WTC11 (cell line): ENCODE data around the gene PTPRG. TPM values are rescaled to one million over a fixed set of nuclear protein-coding genes. Genes with fewer than 3 reads are reported as not detected.
A peak's percentile ranks its signal among the peaks of the same experiment; 100 is the strongest.

Experiments
- ATAC-seq: fragments of 200-7000 bp; cut with Tn5 transposase; 2 replicates; pipeline ENCODE4 v1.10.0; 2021; ENCODE audit warnings: mild to moderate bottlenecking, moderate library complexity
- CTCF ChIA-PET: fragments of 300-600 bp; sonication (Branson Sonifier 250); formaldehyde crosslinking; loops from one replicate; lab custom pipeline; 2021; ENCODE audit warnings: antibody characterized with exemption; lab: Charles Lee
- POLR2A ChIA-PET: fragments of 350-600 bp; sonication (Branson Sonifier 250); formaldehyde crosslinking; loops from one replicate; lab custom pipeline; 2021; ENCODE audit warnings: antibody characterized with exemption; lab: Charles Lee
- DNase-seq: peaks from one replicate; pipeline ENCODE4 v3.0.0; 2021; ENCODE audit warnings: low spot score
- H3K27ac Mint-ChIP-seq: 2 replicates; pipeline ENCODE4 v1.8.0; 2021; ENCODE audit warnings: mixed read lengths
- H3K27me3 Mint-ChIP-seq: 2 replicates; pipeline ENCODE4 v1.8.0; 2021; ENCODE audit warnings: low read depth, mild to moderate bottlenecking, moderate library complexity, mixed read lengths
- H3K36me3 Mint-ChIP-seq: 2 replicates; pipeline ENCODE4 v1.8.0; 2021; ENCODE audit warnings: mixed read lengths
- H3K4me1 Mint-ChIP-seq: 2 replicates; pipeline ENCODE4 v1.8.0; 2022; ENCODE audit warnings: mixed read lengths
- H3K4me3 Mint-ChIP-seq: 2 replicates; pipeline ENCODE4 v1.8.0; 2021; ENCODE audit warnings: mild to moderate bottlenecking, moderate library complexity, mixed read lengths
- H3K9me3 Mint-ChIP-seq: 2 replicates; pipeline ENCODE4 v1.8.0; 2021; ENCODE audit warnings: mixed read lengths
- ARID4B ChIP-seq: sonication (generic); formaldehyde crosslinking; IDR thresholded peaks from 2 replicates; pipeline ENCODE4 v1.8.0; 2023; ENCODE audit warnings: missing genetic modification reagents, mild to moderate bottlenecking, borderline replicate concordance
- ATF1 ChIP-seq: sonication (generic); formaldehyde crosslinking; IDR thresholded peaks from 2 replicates; pipeline ENCODE4 v1.8.1; 2023; ENCODE audit warnings: mild to moderate bottlenecking, moderate library complexity, missing genetic modification reagents
- ATF2 ChIP-seq: sonication (generic); formaldehyde crosslinking; IDR thresholded peaks from 2 replicates; pipeline ENCODE4 v1.8.1; 2022; ENCODE audit warnings: low read depth, missing genetic modification reagents, borderline replicate concordance
- ATF3 ChIP-seq: sonication (generic); formaldehyde crosslinking; conservative IDR thresholded peaks from 2 replicates; pipeline ENCODE4 v1.8.1; 2022; ENCODE audit warnings: mild to moderate bottlenecking, missing genetic modification reagents
- CTCF ChIP-seq: fragments of 200-600 bp; IDR thresholded peaks from 2 replicates; pipeline ENCODE4 v1.8.0; 2022; ENCODE audit warnings: antibody characterized with exemption
- ERG ChIP-seq: fragments of 250-450 bp; sonication (Bioruptor Pico); IDR thresholded peaks from 2 replicates; pipeline ENCODE4 v1.8.0; 2021; ENCODE audit warnings: mild to moderate bottlenecking
- IRF2 ChIP-seq: sonication (generic); formaldehyde crosslinking; IDR thresholded peaks from 2 replicates; pipeline ENCODE4 v1.8.0; 2022; ENCODE audit warnings: low read depth, missing genetic modification reagents, borderline replicate concordance
- JUN ChIP-seq: sonication (generic); formaldehyde crosslinking; IDR thresholded peaks from 2 replicates; pipeline ENCODE4 v1.8.0; 2023; ENCODE audit warnings: mild to moderate bottlenecking, missing genetic modification reagents
- MXD4 ChIP-seq: fragments of 250-450 bp; sonication (Bioruptor Pico); IDR thresholded peaks from 2 replicates; pipeline ENCODE4 v1.8.0; 2021; ENCODE audit warnings: mild to moderate bottlenecking, moderate library complexity, borderline replicate concordance
- SMAD4 ChIP-seq: sonication (generic); formaldehyde crosslinking; IDR thresholded peaks from 2 replicates; pipeline ENCODE4 v1.8.0; 2022; ENCODE audit warnings: mild to moderate bottlenecking, missing genetic modification reagents
- TCF7 ChIP-seq: sonication (generic); formaldehyde crosslinking; IDR thresholded peaks from 2 replicates; pipeline ENCODE4 v1.8.0; 2022; ENCODE audit warnings: mild to moderate bottlenecking, low read depth, missing genetic modification reagents, moderate library complexity
- ZBTB43 ChIP-seq: sonication (generic); formaldehyde crosslinking; IDR thresholded peaks from 2 replicates; pipeline ENCODE4 v1.8.1; 2023; ENCODE audit warnings: mild to moderate bottlenecking, missing genetic modification reagents
- ZNF317 ChIP-seq: sonication (generic); formaldehyde crosslinking; IDR thresholded peaks from 2 replicates; pipeline ENCODE4 v1.8.1; 2023; ENCODE audit warnings: low read depth, mild to moderate bottlenecking, moderate library complexity, missing genetic modification reagents, borderline replicate concordance
- ZNF425 ChIP-seq: fragments of 250-450 bp; sonication (Bioruptor Pico); conservative IDR thresholded peaks from 2 replicates; pipeline ENCODE4 v1.9.0; 2021; ENCODE audit warnings: mild to moderate bottlenecking
- ZNF532 ChIP-seq: fragments of 250-450 bp; sonication (Bioruptor Pico); IDR thresholded peaks from 2 replicates; pipeline ENCODE4 v1.9.0; 2021; ENCODE audit warnings: mild to moderate bottlenecking, borderline replicate concordance
- ZNF671 ChIP-seq: fragments of 250-450 bp; sonication (Bioruptor Pico); IDR thresholded peaks from 2 replicates; pipeline ENCODE4 v1.8.0; 2021; ENCODE audit warnings: mild to moderate bottlenecking
- total RNA-seq: library from RNA; stranded (reverse); gene quantifications from 3 replicates; pipeline ENCODE4 v1.2.3, GENCODE V29; 2021

The PTPRG gene
- total RNA-seq, 1 experiment from 2014 or later = 106 TPM

GRCh38 chr3:62051506-62051905, 490.1 kb downstream of the PTPRG start:
- Mint-ChIP-seq H3K27ac (no peak overlapping the region), H3K4me3 (no peak overlapping the region), H3K9me3 (no peaks in the 10 kb centered on the region), H3K4me1 (peaks cover 62% of the 10 kb centered on the region), H3K36me3 (no peaks in the 10 kb centered on the region), H3K27me3 (no peaks in the 10 kb centered on the region)
- ChIA-PET POLR2A (no interaction called here), CTCF (interaction anchor here (0.7 to 1.6 kb wide), 10 partner anchors 8 to 521 kb away, joined by 3 to 5 read pairs (median 4); no protein-coding TSS in a partner anchor)
- ATAC-seq (no peak), DNase-seq (peak; percentile 39)
- TF ChIP-seq ZNF425 (CRISPR knock-in tag) = no peak
- no peak for TF ChIP-seq SMAD4 (CRISPR knock-in tag)
- TF ChIP-seq ATF1 (CRISPR knock-in tag) = no peak
- TF ChIP-seq ZNF532 (CRISPR knock-in tag) = no peak
- TF ChIP-seq JUN = no peak
- no peak for TF ChIP-seq ZBTB43 (CRISPR knock-in tag)
- TF ChIP-seq ATF3 (CRISPR knock-in tag) = no peak
- TF ChIP-seq TCF7 = no peak
- TF ChIP-seq MXD4 = no peak
- TF ChIP-seq ZNF317 (CRISPR knock-in tag) = no peak
- no peak for TF ChIP-seq CTCF
- no peak for TF ChIP-seq ERG

- Mint-ChIP-seq H3K36me3 (no peaks in the 10 kb centered on the region), H3K4me3 (no peak overlapping the region), H3K4me1 (peaks cover 63% of the 10 kb centered on the region), H3K27ac (no peak overlapping the region), H3K27me3 (no peaks in the 10 kb centered on the region), H3K9me3 (no peaks in the 10 kb centered on the region)
- ChIA-PET CTCF (interaction anchor here (1.0 to 1.6 kb wide), 2 partner anchors 137 to 444 kb away, joined by 4 read pairs; no protein-coding TSS in a partner anchor), POLR2A (no interaction called here)
- DNase-seq (no peak), ATAC-seq (no peak)
- TF ChIP-seq ZBTB43 (CRISPR knock-in tag) (no peak), ZNF671 (CRISPR knock-in tag) (no peak), ATF2 (CRISPR knock-in tag) (no peak), ARID4B (CRISPR knock-in tag) (no peak), IRF2 (CRISPR knock-in tag) (no peak)
These were observed 491.0 kb downstream of the PTPRG start for GRCh38 chr3:62052331-62052730.
